Common myeloid progenitor, CD34-positive (primary cell): ENCODE results near the gene ZNF341.

Source experiments
- CTCF ChIA-PET: fragments of 350-600 bp; sonication (Branson Sonifier 250); formaldehyde crosslinking; loops from one replicate; lab custom pipeline; 2021; ENCODE audit warnings: antibody characterized with exemption; lab: Charles Lee
- POLR2A ChIA-PET: fragments of 350-600 bp; sonication (Branson Sonifier 250); formaldehyde crosslinking; loops from one replicate; lab custom pipeline; 2021; ENCODE audit warnings: antibody characterized with exemption; lab: Charles Lee
- DNase-seq, 3 donors: peaks; one replicate each; pipeline versions ENCODE4 v3.0.0 to v3.0.0-alpha.2; 2013
- H3K27ac ChIP-seq, 2 experiments: 1 replicate in 1 of 2; 2 replicates in 1 of 2; pipeline ENCODE4 v1.7.0; 2013; ENCODE audit warnings: inconsistent platforms in 2 of 2, low read length in 2 of 2, mild to moderate bottlenecking in 2 of 2, low read depth in 1 of 2, moderate library complexity in 1 of 2; ENCODE audit not compliant: severe bottlenecking in 2 of 2, insufficient read depth in 1 of 2, poor library complexity in 1 of 2
- H3K27me3 ChIP-seq, 5 experiments: replicated peaks in 2 of 5; 1 replicate in 3 of 5; 2 replicates in 2 of 5; pipeline versions ENCODE4 v1.6.1 to v1.7.0; 2013; ENCODE audit warnings: low read length in 4 of 5, mild to moderate bottlenecking in 2 of 5, moderate library complexity in 2 of 5, inconsistent platforms in 1 of 5; ENCODE audit not compliant: insufficient read depth in 5 of 5, control insufficient read depth in 4 of 5
- H3K36me3 ChIP-seq, 4 experiments: 1 replicate in 2 of 4; 2 replicates in 2 of 4; pipeline versions ENCODE4 v1.6.1 to v1.7.0; 2013; ENCODE audit warnings: low read length in 3 of 4, control low read depth in 1 of 4, mild to moderate bottlenecking in 1 of 4; ENCODE audit not compliant: control insufficient read depth in 4 of 4, insufficient read depth in 4 of 4
- H3K4me1 ChIP-seq, 4 experiments: 1 replicate in 3 of 4; 2 replicates in 1 of 4; pipeline versions ENCODE4 v1.6.1 to v1.7.1; 2013; ENCODE audit warnings: low read length in 3 of 4, mild to moderate bottlenecking in 3 of 4, control low read depth in 1 of 4, inconsistent platforms in 1 of 4, moderate library complexity in 1 of 4; ENCODE audit not compliant: control insufficient read depth in 4 of 4, insufficient read depth in 4 of 4; ENCODE audit errors: control extremely low read depth in 1 of 4
- H3K4me3 ChIP-seq, 7 experiments: 1 replicate in 4 of 7; 2 replicates in 3 of 7; pipeline versions ENCODE4 v1.5.1 to v1.7.0; 2013; ENCODE audit warnings: mild to moderate bottlenecking in 7 of 7, low read length in 6 of 7, moderate library complexity in 6 of 7, inconsistent platforms in 2 of 7, low read depth in 2 of 7, control low read depth in 1 of 7; ENCODE audit not compliant: insufficient read depth in 4 of 7, control insufficient read depth in 1 of 7; ENCODE audit errors: extremely low read depth in 1 of 7
- H3K9me3 ChIP-seq, 5 experiments: 1 replicate in 4 of 5; 2 replicates in 1 of 5; pipeline versions ENCODE4 v1.6.1 to v1.7.1; 2013; ENCODE audit warnings: low read length in 4 of 5, mild to moderate bottlenecking in 2 of 5, inconsistent platforms in 1 of 5, low read depth in 1 of 5, moderate library complexity in 1 of 5; ENCODE audit not compliant: control insufficient read depth in 4 of 5, insufficient read depth in 2 of 5; ENCODE audit errors: control extremely low read depth in 1 of 5
- WGBS: methylation state at CpG from one replicate; pipeline ENCODE4 v1.1.5; 2013; ENCODE audit not compliant: insufficient coverage; 5-methylcytosine and 5-hydroxymethylcytosine counted together

ZNF341 gene

GRCh38 chr20:33825340-33826269, 93.8 kb downstream of the ZNF341 start:
- H3K4me3 ChIP-seq, result no peak overlapping the region
- H3K36me3 ChIP-seq, result peaks cover 0 to 6% (median 3%) of the 10 kb centered on the region in 4 experiments
- no peak for DNase-seq
- ChIA-PET CTCF (interaction anchor here (2.5 kb wide), 1 partner anchor 13 kb away, joined by 8 read pairs; no protein-coding TSS in a partner anchor), POLR2A (no interaction called here)
- H3K9me3 ChIP-seq, result no peaks in the 10 kb centered on the region
- no peak overlapping the region for H3K27ac ChIP-seq
- H3K4me1 ChIP-seq, result peaks cover 0 to 18% (median 10%) of the 10 kb centered on the region in 4 experiments
- 90% methylated on average over 2 of the region's 3 CpGs for WGBS
- no peaks in the 10 kb centered on the region for H3K27me3 ChIP-seq

DNA sequence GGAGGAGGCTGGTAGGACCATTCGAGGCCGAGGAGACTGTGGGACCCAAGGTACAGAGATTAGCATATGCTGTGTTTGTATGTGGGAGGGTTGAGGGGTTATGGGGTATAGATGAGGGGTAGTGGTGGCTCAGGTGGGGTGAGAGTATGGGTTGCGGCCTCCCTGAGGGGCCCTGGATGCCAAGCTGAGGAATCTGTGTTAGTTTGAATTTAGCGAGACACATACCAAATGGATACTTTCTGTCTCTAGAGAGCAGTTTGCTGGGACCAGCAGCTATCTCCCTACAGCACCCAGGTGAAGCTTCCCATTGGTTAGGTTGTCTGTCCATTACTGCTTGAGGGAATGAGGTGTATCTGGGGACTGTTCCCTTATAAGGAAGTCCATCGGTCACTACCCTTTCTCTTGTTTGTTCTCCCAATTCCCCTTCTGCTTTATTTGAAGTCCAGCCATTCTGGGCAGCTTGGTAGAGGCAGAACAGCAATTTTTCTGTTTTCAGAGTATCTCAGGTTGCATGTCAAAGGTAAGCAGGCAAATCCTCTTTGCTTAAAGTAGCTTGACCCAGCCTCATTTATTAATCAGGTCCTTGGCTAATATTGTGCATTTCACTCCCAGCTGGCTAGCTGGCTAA, 94.6 kb downstream of the ZNF341 start:
- Histone ChIP-seq H3K4me3 (no peak overlapping the region), H3K9me3 (no peaks in the 10 kb centered on the region), H3K27ac (no peak overlapping the region), H3K36me3 (peaks cover 0 to 6% (median 3%) of the 10 kb centered on the region in 4 experiments), H3K4me1 (peaks cover 0 to 18% (median 10%) of the 10 kb centered on the region in 4 experiments), H3K27me3 (no peaks in the 10 kb centered on the region)
- CTCF ChIA-PET, result interaction anchor here (2.5 kb wide), 1 partner anchor 12 kb away, joined by 8 read pairs; no protein-coding TSS in a partner anchor
- POLR2A ChIA-PET, result no interaction called here
- 96% methylated on average over 5 of the region's 5 CpGs for WGBS
- DNase-seq, result no peak

DNA sequence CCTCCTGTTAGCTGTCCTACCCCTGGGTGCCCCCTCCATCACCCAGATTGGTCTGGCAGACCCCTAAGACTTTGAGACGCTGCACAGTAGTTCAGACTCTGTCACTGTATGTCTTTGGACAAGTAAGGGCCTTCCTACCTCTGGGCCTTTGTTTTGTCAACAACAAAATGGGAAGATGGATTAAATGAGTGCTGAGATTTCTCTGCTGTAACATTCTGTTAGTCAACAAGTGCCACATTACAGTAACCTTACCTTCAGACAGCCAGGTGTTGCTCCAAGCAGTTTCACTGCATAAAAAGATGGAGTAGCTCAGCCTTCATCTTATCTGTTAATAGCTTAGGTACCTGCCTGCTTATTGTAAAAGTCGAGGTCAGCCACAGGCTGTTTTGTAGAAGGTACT, 95.3 kb downstream of the ZNF341 start:
- H3K27ac ChIP-seq, result no peak overlapping the region
- ChIA-PET POLR2A (no interaction called here), CTCF (interaction anchor here (1.0 to 2.5 kb wide), 2 partner anchors 12 to 36 kb away, joined by 3 to 8 read pairs; no protein-coding TSS in a partner anchor)
- 95% methylated on average over 2 of the region's 2 CpGs for WGBS
- H3K36me3 ChIP-seq, result peaks cover 1 to 6% (median 5%) of the 10 kb centered on the region in 4 experiments
- no peak for DNase-seq
- H3K4me1 ChIP-seq, result peaks cover 0 to 18% (median 10%) of the 10 kb centered on the region in 4 experiments
- no peaks in the 10 kb centered on the region for H3K27me3 ChIP-seq
- no peaks in the 10 kb centered on the region for H3K9me3 ChIP-seq
- H3K4me3 ChIP-seq, result no peak overlapping the region

DNA sequence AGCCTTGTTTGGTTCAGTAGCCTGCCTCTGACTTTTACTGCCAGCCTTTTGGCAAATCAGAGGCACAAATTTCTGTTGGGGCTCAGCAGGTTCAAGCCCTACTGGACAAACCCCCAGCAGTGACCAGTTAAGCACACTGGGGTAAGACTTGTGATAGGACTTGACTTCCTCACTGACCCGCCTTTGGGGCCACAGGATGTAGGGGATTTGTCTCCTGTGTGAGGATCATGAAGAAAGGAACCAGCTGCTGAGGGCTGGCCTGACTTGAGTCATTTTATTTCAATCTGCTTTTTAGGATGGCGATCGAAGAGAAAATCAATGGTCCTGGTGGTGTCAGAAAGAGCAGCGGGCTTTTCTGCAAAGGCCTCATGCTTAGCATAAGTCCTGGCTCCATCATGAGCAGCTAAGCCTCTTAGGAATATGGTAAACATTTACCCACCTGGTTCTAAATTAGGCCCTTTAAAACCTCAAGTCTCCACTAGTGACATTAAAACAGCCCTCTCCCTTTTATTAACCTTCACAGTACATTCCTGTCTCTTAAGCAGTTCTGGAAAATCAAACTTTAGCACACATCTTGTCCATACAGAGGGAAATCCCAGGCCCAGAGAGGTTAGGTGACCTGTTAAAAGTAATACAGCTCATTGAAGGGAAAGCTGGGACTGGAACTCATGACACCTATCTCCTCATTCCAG, 96.0 kb downstream of the ZNF341 start:
- Histone ChIP-seq H3K27ac (no peak overlapping the region), H3K4me3 (no peak overlapping the region), H3K27me3 (no peaks in the 10 kb centered on the region), H3K4me1 (peaks cover 0 to 18% (median 10%) of the 10 kb centered on the region in 4 experiments), H3K9me3 (no peaks in the 10 kb centered on the region), H3K36me3 (peaks cover 3 to 7% (median 5%) of the 10 kb centered on the region in 4 experiments)
- ChIA-PET CTCF (interaction anchor here (1.0 to 2.5 kb wide), 2 partner anchors 11 to 35 kb away, joined by 3 to 8 read pairs; no protein-coding TSS in a partner anchor), POLR2A (no interaction called here)
- peak in 1 of 3 donors; percentile 6 for DNase-seq
- 88% methylated on average over 4 of the region's 4 CpGs for WGBS

- 96% methylated on average over 4 of the region's 9 CpGs for WGBS
- no peak overlapping the region for H3K27ac ChIP-seq
- H3K36me3 ChIP-seq, result peaks cover 3 to 12% (median 4%) of the 10 kb centered on the region in 4 experiments
These were observed 96.6 kb downstream of the ZNF341 start for GRCh38 chr20:33828326-33828844.

DNA sequence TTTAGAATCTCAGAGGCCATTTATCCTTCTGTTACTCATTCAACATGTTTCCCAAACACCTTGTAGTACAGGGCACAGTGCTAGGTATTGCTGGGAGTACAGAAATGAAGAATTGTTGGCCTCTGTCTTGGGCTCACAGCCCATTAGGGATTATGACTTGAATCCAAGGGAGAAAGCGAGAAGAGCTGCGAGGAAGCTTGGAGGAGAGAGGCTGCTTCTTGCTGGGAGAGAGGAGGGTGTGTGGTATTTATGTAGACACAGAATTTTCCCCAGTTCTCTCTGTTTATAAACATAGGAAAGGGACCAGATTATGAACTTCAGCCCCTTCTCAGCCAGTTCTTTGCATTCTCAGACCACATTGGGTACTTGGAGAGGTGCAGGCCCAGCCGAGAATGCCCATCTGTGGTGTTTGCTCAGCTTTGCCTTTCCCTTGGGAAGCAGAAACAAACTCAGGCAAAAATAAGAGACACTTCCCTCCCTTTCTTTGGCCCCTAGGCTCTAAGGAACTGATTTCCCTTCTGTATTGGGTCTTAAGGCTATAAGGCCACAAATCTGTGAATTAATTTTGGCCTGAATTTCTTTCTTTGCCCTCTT, 97.3 kb downstream of the ZNF341 start:
- H3K36me3 ChIP-seq, result peaks cover 2 to 15% (median 4%) of the 10 kb centered on the region in 4 experiments
- H3K9me3 ChIP-seq, result no peaks in the 10 kb centered on the region
- 86% methylated on average over 1 of the region's 3 CpGs for WGBS
- CTCF ChIA-PET, result interaction anchor here (1.8 kb wide), 1 partner anchor 10 kb away, joined by 5 read pairs; no protein-coding TSS in a partner anchor
- H3K4me1 ChIP-seq, result peaks cover 0 to 18% (median 10%) of the 10 kb centered on the region in 4 experiments
- no peaks in the 10 kb centered on the region for H3K27me3 ChIP-seq
- DNase-seq, result no peak
- H3K27ac ChIP-seq, result no peak overlapping the region
- POLR2A ChIA-PET, result no interaction called here
- no peak overlapping the region for H3K4me3 ChIP-seq

More at GRCh38 chr20:33828326-33828844, 96.6 kb downstream of the ZNF341 start:
- Histone ChIP-seq H3K27me3 (no peaks in the 10 kb centered on the region), H3K4me1 (peaks cover 0 to 18% (median 10%) of the 10 kb centered on the region in 4 experiments), H3K4me3 (no peak overlapping the region), H3K9me3 (no peaks in the 10 kb centered on the region)
- DNase-seq, result no peak
- ChIA-PET CTCF (interaction anchor here (1.0 to 2.5 kb wide), 2 partner anchors 10 to 35 kb away, joined by 3 to 8 read pairs; no protein-coding TSS in a partner anchor), POLR2A (no interaction called here)
